ENCODE measurements around the gene ATP11A. TPM values are rescaled to one million over a fixed set of nuclear protein-coding genes. Genes with fewer than 3 reads are reported as not detected.

The ATP11A gene
- total and polyA plus RNA-seq, 10 donors, result 2.7 to 91.3 (median 59.1) TPM

GRCh38 chr13:112894423-112894672, 204.5 kb downstream of the ATP11A start:
- DNase-seq, result no peak
- peak overlapping the region; percentile 25 to 73 (median 46) for H3K4me3 ChIP-seq
- TF ChIP-seq POLR2A (IDR thresholded peaks at IDR 0.05), result no peak
- peak in 1 of 11 experiments; percentile 8 for TF ChIP-seq CTCF (IDR thresholded peaks at IDR 0.05 in 8 of 11, conservative IDR thresholded peaks at IDR 0.05 in 3 of 11)
- TF ChIP-seq POLR2AphosphoS5 (IDR thresholded peaks at IDR 0.05), result no peak
- no peaks in the 10 kb centered on the region for H3K36me3 ChIP-seq
- intact Hi-C loops (cut with DNase I; ENCODE audit: low total_unique reads), result no loop called here
- H3K4me1 ChIP-seq, result peaks cover 16 to 38% (median 33%) of the 10 kb centered on the region in 6 donors
- H3K27me3 ChIP-seq (replicated peaks in 1 of 7), result peaks cover 0 to 90% (median 35%) of the 10 kb centered on the region in 7 donors
- H3K27ac ChIP-seq, result peak overlapping the region in 1 of 8 donors; percentile 69
- H3K9me3 ChIP-seq, result no peaks in the 10 kb centered on the region
- 0 to 1% (median 0%) methylated on average over 2 to 34 of the region's 34 CpGs; no CpG with 5 or more reads in 1 of the 5 donors for WGBS, 5 donors

DNA sequence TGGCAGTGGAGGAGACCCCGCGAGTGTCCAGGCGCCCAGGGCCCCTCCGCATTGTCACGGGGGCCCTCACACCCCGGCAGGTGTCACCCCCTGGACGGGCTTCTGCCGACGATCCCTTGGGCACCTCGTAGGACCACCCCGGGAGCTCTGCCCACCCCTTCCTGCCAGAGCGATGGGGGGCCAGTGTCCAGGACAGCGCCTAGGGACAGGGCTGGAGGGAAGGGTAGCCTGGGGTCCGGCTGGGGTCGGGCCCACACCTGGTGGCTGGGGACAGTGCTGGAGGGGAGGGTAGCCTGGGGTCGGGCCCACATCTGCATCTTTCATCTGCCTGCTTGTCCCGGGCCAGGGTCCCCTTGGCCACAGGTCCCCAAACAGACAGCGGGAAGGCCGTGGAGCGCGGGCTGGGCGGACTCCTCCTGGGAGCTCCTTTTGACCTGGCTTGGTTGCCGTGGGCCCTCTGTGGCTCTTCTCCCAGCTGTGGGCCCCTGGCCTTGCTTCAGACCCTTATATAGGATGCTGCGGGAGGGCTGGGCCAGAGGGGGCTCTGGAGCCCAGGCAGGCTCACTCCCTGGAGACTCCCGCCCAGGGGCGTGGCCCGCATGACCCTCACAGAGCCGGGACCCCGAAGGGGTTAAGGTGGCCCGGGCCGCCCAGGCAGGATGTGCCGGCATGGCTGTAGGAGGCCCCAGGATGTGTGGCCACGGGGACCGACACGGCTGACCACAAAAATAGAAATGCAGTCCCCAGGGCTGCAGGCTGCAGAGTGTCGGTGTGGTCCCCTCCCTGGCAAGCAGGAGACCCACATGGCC, 205.0 kb downstream of the ATP11A start:
- Histone ChIP-seq H3K9me3 (no peaks in the 10 kb centered on the region), H3K4me1 (peaks cover 16 to 38% (median 33%) of the 10 kb centered on the region in 6 donors), H3K4me3 (peak overlapping the region; percentile 25 to 73 (median 46)), H3K27me3 (replicated peaks in 1 of 7) (peaks cover 0 to 91% (median 35%) of the 10 kb centered on the region in 7 donors), H3K27ac (peak overlapping the region in 1 of 8 donors; percentile 69), H3K36me3 (no peaks in the 10 kb centered on the region)
- DNase-seq, result peak; percentile 82
- intact Hi-C loops (cut with DNase I; ENCODE audit: low total_unique reads), result no loop called here
- TF ChIP-seq POLR2A (IDR thresholded peaks at IDR 0.05) (no peak), CTCF (IDR thresholded peaks at IDR 0.05 in 8 of 11, conservative IDR thresholded peaks at IDR 0.05 in 3 of 11) (no peak), POLR2AphosphoS5 (IDR thresholded peaks at IDR 0.05) (peak in 1 of 3 donors; percentile 24)
- 2 to 6% (median 3%) methylated on average over 4 to 36 of the region's 36 CpGs for WGBS, 5 donors

- Histone ChIP-seq H3K4me3 (peak overlapping the region in 3 of 8 donors; percentile 51 to 73 (median 53)), H3K36me3 (no peaks in the 10 kb centered on the region), H3K27ac (no peak overlapping the region), H3K27me3 (replicated peaks in 1 of 7) (peaks cover 0 to 87% (median 35%) of the 10 kb centered on the region in 7 donors), H3K4me1 (peaks cover 16 to 38% (median 33%) of the 10 kb centered on the region in 6 donors), H3K9me3 (no peaks in the 10 kb centered on the region)
- TF ChIP-seq CTCF (IDR thresholded peaks at IDR 0.05 in 8 of 11, conservative IDR thresholded peaks at IDR 0.05 in 3 of 11) (no peak), POLR2A (IDR thresholded peaks at IDR 0.05) (no peak), POLR2AphosphoS5 (IDR thresholded peaks at IDR 0.05) (no peak)
- DNase-seq, result peak; percentile 76
- intact Hi-C loops (cut with DNase I; ENCODE audit: low total_unique reads), result no loop called here
- WGBS, 5 donors, result 48 to 67% (median 51%) methylated on average over 14 to 29 of the region's 29 CpGs
These were observed 206.0 kb downstream of the ATP11A start for GRCh38 chr13:112895521-112896465.
